Body of pancreas (tissue), 4 donors: ENCODE results near the gene PSMD6.

Experiments
- CTCF ChIP-seq, 7 experiments: fragments of 450-650 bp in 4 of 7; fragments of 200-600 bp in 3 of 7; sonication (generic) in 3 of 7; IDR thresholded peaks; one replicate each; pipeline ENCODE4 v1.5.1; 2016 to 2019; ENCODE audit warnings: antibody characterized with exemption in 7 of 7
- POLR2A ChIP-seq, 3 donors: fragments of 450-650 bp; IDR thresholded peaks; one replicate each; pipeline ENCODE4 v1.6.1; 2016; ENCODE audit warnings: antibody characterized with exemption in 3 of 3, mild to moderate bottlenecking in 2 of 3

- TF ChIP-seq CTCF (IDR thresholded peaks at IDR 0.05) (no peak), POLR2A (IDR thresholded peaks at IDR 0.05) (no peak)
Measured at GRCh38 chr3:64047787-64048186, 24.5 kb upstream of the PSMD6 start.
